Measurements from ENCODE around the gene TMED8.

- TF ChIP-seq, protein P1, sequence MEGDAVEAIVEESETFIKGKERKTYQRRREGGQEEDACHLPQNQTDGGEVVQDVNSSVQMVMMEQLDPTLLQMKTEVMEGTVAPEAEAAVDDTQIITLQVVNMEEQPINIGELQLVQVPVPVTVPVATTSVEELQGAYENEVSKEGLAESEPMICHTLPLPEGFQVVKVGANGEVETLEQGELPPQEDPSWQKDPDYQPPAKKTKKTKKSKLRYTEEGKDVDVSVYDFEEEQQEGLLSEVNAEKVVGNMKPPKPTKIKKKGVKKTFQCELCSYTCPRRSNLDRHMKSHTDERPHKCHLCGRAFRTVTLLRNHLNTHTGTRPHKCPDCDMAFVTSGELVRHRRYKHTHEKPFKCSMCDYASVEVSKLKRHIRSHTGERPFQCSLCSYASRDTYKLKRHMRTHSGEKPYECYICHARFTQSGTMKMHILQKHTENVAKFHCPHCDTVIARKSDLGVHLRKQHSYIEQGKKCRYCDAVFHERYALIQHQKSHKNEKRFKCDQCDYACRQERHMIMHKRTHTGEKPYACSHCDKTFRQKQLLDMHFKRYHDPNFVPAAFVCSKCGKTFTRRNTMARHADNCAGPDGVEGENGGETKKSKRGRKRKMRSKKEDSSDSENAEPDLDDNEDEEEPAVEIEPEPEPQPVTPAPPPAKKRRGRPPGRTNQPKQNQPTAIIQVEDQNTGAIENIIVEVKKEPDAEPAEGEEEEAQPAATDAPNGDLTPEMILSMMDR (IDR thresholded peaks at IDR 0.05): no peak
- no peak for TF ChIP-seq EZH2 (IDR thresholded peaks at IDR 0.05; ENCODE audit: borderline replicate concordance, insufficient read depth, low read depth, low read length, poor library complexity, severe bottlenecking)
These were observed 20.0 kb downstream of the TMED8 start for GRCh38 chr14:77356899-77357298.

Measured in B cell (primary cell).